ENCODE data around the gene P4HB. TPM values are rescaled to one million over a fixed set of nuclear protein-coding genes. Genes with fewer than 3 reads are reported as not detected.

P4HB gene
- polyA plus RNA-seq, 1 donor from 2014 or later = 82.8 TPM

DNA sequence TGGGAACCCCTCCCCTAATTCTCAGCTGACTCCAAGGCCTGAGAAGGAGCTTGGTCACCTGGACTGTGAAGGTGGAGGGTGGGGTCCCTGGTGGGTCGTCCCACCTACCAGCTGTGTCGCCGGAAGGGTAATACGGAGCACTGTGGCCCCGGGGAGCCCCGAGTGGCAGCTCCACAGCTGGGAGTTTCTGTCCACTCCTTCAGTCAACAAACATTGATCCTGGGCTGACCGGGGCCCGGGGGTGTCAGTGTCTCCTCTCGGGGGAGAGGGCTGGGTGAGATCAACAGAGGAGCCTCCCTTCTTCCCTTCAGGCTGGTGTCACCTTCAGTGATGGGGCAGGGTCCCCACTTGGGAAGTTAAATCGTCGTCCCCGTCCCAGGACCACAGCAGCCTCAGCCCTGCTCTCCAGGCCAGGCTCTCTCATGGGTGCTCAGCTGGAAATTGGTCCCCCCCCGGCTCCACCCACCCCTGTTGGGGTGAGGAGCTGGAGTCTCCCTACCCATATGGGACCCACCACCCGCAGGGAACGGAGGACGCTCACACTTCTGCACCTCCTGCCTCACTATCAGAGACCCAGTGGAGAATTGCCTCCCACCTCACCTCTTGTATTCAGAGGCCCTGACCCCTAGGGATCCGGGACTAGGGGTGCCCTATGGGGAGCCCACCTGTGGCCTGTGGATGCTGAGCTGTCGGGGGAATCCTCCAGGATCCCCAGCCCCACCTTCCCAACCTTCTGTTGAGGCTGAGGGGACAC, 54.5 kb downstream of the P4HB start:
- Histone ChIP-seq H3K27me3 (ENCODE audit: insufficient read depth, low read depth, low read length) (peaks cover 66% of the 10 kb centered on the region), H3F3A (ENCODE audit: insufficient read depth, low read length, poor library complexity, severe bottlenecking) (no peaks in the 10 kb centered on the region), H3K4me2 (ENCODE audit: low read length) (no peak overlapping the region), H4K20me1 (ENCODE audit: insufficient read depth) (no peaks in the 10 kb centered on the region), H3K9ac (ENCODE audit: low read length) (no peak overlapping the region), H3K4me3 (ENCODE audit: low read length) (no peak overlapping the region), H2AFZ (ENCODE audit: low read depth, low read length) (no peak overlapping the region), H3K27ac (ENCODE audit: low read length) (no peak overlapping the region), H3K9me3 (ENCODE audit: low read length) (peaks cover 6% of the 10 kb centered on the region), H3K79me2 (replicated peaks; ENCODE audit: insufficient read depth, low read length) (no peaks in the 10 kb centered on the region), H3K9me2 (ENCODE audit: insufficient read depth, low read length) (no peaks in the 10 kb centered on the region), H3K36me3 (ENCODE audit: insufficient read depth, low read length) (no peaks in the 10 kb centered on the region)
- no peak for TF ChIP-seq MXI1 (conservative IDR thresholded peaks at IDR 0.05; ENCODE audit: poor library complexity, severe bottlenecking)
- TF ChIP-seq, protein P1, sequence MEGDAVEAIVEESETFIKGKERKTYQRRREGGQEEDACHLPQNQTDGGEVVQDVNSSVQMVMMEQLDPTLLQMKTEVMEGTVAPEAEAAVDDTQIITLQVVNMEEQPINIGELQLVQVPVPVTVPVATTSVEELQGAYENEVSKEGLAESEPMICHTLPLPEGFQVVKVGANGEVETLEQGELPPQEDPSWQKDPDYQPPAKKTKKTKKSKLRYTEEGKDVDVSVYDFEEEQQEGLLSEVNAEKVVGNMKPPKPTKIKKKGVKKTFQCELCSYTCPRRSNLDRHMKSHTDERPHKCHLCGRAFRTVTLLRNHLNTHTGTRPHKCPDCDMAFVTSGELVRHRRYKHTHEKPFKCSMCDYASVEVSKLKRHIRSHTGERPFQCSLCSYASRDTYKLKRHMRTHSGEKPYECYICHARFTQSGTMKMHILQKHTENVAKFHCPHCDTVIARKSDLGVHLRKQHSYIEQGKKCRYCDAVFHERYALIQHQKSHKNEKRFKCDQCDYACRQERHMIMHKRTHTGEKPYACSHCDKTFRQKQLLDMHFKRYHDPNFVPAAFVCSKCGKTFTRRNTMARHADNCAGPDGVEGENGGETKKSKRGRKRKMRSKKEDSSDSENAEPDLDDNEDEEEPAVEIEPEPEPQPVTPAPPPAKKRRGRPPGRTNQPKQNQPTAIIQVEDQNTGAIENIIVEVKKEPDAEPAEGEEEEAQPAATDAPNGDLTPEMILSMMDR (IDR thresholded peaks at IDR 0.05; ENCODE audit: poor library complexity, severe bottlenecking) = no peak
- no peak for TF ChIP-seq SMC3 (conservative IDR thresholded peaks at IDR 0.05; ENCODE audit: poor library complexity)

DNA sequence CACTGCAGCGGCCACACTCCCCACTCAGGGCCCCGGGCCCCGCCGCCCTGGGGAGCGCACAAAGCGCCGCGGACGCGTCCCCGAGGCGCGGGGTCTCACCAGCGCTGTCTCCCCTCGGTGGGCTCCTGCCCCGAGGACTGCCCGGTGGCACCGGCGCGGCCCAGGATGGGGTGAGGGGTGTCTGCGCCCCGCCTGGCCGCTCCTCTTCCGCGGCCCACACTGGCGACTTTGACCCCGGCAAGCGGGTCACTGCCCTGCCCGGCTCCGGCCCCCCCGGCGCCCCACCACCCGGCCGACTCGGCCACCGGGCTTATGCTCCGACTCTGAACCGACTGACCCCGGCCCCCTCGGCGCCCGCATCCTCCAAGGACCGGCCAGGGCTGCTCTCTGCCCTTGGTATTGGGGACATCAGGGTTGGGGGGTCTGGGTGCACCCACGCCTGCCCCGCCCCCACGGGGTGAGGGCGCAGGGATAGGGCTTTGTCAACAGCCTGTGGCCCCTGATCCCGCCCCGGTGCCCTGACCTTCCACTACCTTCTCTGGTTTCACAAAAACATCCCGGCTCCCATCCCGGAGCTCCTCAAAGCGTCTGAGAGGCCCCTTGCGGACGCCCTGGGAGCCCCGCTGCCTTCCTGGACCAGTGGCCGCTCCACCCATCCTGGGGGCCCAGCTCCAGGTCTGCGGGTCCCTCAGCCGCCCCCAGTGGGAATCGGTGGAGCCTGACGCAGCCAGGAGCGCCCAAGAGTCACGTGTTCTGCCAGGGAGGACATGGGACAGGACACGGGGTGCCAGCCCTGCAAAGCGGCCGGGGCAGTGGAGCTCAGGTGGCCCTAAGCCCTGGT, 55.6 kb downstream of the P4HB start:
- no peak overlapping the region for H3K4me2 ChIP-seq (ENCODE audit: low read length)
- H3K4me3 ChIP-seq (ENCODE audit: low read length) = no peak overlapping the region
- H3K9me2 ChIP-seq (ENCODE audit: insufficient read depth, low read length) = no peaks in the 10 kb centered on the region
- H3K36me3 ChIP-seq (ENCODE audit: insufficient read depth, low read length) = no peaks in the 10 kb centered on the region
- peaks cover 69% of the 10 kb centered on the region for H3K27me3 ChIP-seq (ENCODE audit: insufficient read depth, low read depth, low read length)
- H3K27ac ChIP-seq (ENCODE audit: low read length) = no peak overlapping the region
- H3F3A ChIP-seq (ENCODE audit: insufficient read depth, low read length, poor library complexity, severe bottlenecking) = no peaks in the 10 kb centered on the region
- peak overlapping the region; percentile 1 for H3K9ac ChIP-seq (ENCODE audit: low read length)
- peaks cover 6% of the 10 kb centered on the region for H3K9me3 ChIP-seq (ENCODE audit: low read length)
- TF ChIP-seq, protein P2, sequence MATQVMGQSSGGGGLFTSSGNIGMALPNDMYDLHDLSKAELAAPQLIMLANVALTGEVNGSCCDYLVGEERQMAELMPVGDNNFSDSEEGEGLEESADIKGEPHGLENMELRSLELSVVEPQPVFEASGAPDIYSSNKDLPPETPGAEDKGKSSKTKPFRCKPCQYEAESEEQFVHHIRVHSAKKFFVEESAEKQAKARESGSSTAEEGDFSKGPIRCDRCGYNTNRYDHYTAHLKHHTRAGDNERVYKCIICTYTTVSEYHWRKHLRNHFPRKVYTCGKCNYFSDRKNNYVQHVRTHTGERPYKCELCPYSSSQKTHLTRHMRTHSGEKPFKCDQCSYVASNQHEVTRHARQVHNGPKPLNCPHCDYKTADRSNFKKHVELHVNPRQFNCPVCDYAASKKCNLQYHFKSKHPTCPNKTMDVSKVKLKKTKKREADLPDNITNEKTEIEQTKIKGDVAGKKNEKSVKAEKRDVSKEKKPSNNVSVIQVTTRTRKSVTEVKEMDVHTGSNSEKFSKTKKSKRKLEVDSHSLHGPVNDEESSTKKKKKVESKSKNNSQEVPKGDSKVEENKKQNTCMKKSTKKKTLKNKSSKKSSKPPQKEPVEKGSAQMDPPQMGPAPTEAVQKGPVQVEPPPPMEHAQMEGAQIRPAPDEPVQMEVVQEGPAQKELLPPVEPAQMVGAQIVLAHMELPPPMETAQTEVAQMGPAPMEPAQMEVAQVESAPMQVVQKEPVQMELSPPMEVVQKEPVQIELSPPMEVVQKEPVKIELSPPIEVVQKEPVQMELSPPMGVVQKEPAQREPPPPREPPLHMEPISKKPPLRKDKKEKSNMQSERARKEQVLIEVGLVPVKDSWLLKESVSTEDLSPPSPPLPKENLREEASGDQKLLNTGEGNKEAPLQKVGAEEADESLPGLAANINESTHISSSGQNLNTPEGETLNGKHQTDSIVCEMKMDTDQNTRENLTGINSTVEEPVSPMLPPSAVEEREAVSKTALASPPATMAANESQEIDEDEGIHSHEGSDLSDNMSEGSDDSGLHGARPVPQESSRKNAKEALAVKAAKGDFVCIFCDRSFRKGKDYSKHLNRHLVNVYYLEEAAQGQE (IDR thresholded peaks at IDR 0.05; ENCODE audit: borderline replicate concordance) = no peak
- no peak for TF ChIP-seq SMC3 (conservative IDR thresholded peaks at IDR 0.05; ENCODE audit: poor library complexity)
- TF ChIP-seq EP300 (conservative IDR thresholded peaks at IDR 0.05; ENCODE audit: poor library complexity, severe bottlenecking) = no peak
- no peak for TF ChIP-seq RAD21 (conservative IDR thresholded peaks at IDR 0.05)
- TF ChIP-seq, protein P1 (IDR thresholded peaks at IDR 0.05; ENCODE audit: poor library complexity, severe bottlenecking) = no peak
- no peak overlapping the region for H2AFZ ChIP-seq (ENCODE audit: low read depth, low read length)
- no peaks in the 10 kb centered on the region for H3K79me2 ChIP-seq (replicated peaks; ENCODE audit: insufficient read depth, low read length)
- no peaks in the 10 kb centered on the region for H4K20me1 ChIP-seq (ENCODE audit: insufficient read depth)
